PC-9 (cell line): ENCODE measurements around the gene FEV.
A peak's percentile ranks its signal among the peaks of the same experiment; 100 is the strongest.

Source experiments
- CTCF ChIP-seq: fragments of 200-600 bp; sonication (generic); conservative IDR thresholded peaks from 2 replicates; pipeline ENCODE4 v1.6.1; 2017; ENCODE audit warnings: mixed run types, antibody characterized with exemption, mild to moderate bottlenecking, moderate library complexity
- EZH2 ChIP-seq: fragments of 200-600 bp; sonication (generic); IDR thresholded peaks from 2 replicates; pipeline ENCODE4 v1.8.0; 2017; ENCODE audit warnings: antibody characterized with exemption, low read depth

- TF ChIP-seq EZH2: no peak
- peak; percentile 71 for TF ChIP-seq CTCF
Measured at GRCh38 chr2:219002395-219003266, 17.6 kb upstream of the FEV start.
